Mesothelial cell of epicardium (in vitro differentiated cells): ENCODE results near the gene RASL12. TPM values are rescaled to one million over a fixed set of nuclear protein-coding genes. Genes with fewer than 3 reads are reported as not detected.

Experiments
- DNase-seq, 2 experiments: peaks; one replicate each; pipeline ENCODE4 v3.0.0; 2021; ENCODE audit warnings: low spot score in 2 of 2; ENCODE audit not compliant: unreplicated experiment in 2 of 2
- H3K27ac Mint-ChIP-seq: 2 replicates; pipeline ENCODE4 v1.8.0; 2021; ENCODE audit warnings: mixed read lengths
- H3K27me3 Mint-ChIP-seq: 2 replicates; pipeline ENCODE4 v1.8.0; 2021; ENCODE audit warnings: low read depth, mixed read lengths
- H3K36me3 Mint-ChIP-seq: 2 replicates; pipeline ENCODE4 v1.8.0; 2021; ENCODE audit warnings: mixed read lengths
- H3K4me1 Mint-ChIP-seq: 2 replicates; pipeline ENCODE4 v1.8.0; 2021; ENCODE audit warnings: mixed read lengths
- H3K4me3 Mint-ChIP-seq: 2 replicates; pipeline ENCODE4 v1.8.0; 2021; ENCODE audit warnings: mild to moderate bottlenecking, moderate library complexity, mixed read lengths
- H3K9me3 Mint-ChIP-seq: 2 replicates; pipeline ENCODE4 v1.8.0; 2021; ENCODE audit warnings: mixed read lengths
- total RNA-seq: library from RNA; stranded (reverse); gene quantifications from 3 replicates; pipeline ENCODE4 v1.2.1, GENCODE V29; 2021
- TF ChIP-seq, protein P1 (sequence below): fragments of 200-600 bp; sonication (generic); IDR thresholded peaks from one replicate; pipeline ENCODE4 v1.5.0; 2021; ENCODE audit warnings: antibody characterized with exemption; ENCODE audit not compliant: unreplicated experiment

RASL12 gene
- total RNA-seq, 1 donor from 2014 or later: 11.7 TPM

DNA sequence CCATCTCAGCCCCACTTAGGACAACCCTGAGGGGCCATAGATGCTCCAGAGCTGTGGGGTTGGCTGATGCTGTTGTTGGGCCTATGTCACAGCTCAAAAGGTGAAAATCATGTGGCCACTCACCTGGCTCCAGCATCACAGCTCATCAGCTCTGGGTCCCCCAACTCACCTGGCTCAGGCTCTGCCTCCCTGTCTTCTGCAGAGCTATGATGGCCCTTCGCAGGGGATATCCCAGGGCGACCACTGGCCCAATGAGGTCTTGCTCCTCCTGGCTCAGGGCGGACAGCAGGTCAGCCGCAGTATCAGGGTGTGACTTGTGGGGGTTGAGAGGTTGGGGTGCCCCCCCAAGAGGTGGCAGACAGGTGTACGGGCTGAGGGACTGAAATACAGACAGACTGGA is 31.5 kb upstream of the RASL12 start:
- Mint-ChIP-seq H3K9me3 (no peaks in the 10 kb centered on the region), H3K4me1 (peaks cover 4% of the 10 kb centered on the region), H3K27me3 (no peaks in the 10 kb centered on the region), H3K4me3 (no peak overlapping the region), H3K27ac (no peak overlapping the region), H3K36me3 (peaks cover 20% of the 10 kb centered on the region)
- TF ChIP-seq, protein P1, sequence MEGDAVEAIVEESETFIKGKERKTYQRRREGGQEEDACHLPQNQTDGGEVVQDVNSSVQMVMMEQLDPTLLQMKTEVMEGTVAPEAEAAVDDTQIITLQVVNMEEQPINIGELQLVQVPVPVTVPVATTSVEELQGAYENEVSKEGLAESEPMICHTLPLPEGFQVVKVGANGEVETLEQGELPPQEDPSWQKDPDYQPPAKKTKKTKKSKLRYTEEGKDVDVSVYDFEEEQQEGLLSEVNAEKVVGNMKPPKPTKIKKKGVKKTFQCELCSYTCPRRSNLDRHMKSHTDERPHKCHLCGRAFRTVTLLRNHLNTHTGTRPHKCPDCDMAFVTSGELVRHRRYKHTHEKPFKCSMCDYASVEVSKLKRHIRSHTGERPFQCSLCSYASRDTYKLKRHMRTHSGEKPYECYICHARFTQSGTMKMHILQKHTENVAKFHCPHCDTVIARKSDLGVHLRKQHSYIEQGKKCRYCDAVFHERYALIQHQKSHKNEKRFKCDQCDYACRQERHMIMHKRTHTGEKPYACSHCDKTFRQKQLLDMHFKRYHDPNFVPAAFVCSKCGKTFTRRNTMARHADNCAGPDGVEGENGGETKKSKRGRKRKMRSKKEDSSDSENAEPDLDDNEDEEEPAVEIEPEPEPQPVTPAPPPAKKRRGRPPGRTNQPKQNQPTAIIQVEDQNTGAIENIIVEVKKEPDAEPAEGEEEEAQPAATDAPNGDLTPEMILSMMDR: no peak
- no peak for DNase-seq

DNA sequence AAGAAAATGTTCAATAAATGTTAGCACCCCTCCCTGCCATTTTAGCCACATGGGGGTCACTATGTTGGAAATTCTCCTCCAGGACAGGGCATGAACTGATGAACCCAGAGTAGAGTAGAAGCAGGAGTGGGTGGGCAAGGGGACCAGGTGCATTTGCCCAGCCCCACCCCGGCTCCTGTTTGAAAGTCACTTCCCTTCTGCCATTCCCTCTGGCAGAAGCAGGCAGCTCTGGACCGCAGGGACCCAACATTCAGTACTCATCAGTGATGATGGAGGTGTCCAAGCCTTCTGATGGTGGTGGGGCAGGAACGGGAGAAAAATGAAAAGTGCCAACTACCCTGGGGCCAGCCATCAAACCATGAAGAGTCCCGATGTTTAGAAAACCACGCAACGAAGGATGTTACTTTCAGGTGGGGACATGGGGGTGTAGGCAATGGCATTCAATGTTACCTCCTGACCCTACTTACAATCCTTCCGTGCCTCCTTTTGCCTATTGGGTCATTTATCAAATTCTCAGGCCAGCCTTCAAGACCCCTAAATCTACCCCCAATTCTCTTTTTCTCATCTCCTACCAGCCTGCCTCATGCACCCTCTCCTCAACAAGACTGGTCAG is 30.0 kb upstream of the RASL12 start:
- no peaks in the 10 kb centered on the region for H3K27me3 Mint-ChIP-seq
- H3K36me3 Mint-ChIP-seq: peaks cover 20% of the 10 kb centered on the region
- no peak for DNase-seq
- H3K4me3 Mint-ChIP-seq: no peak overlapping the region
- H3K9me3 Mint-ChIP-seq: no peaks in the 10 kb centered on the region
- TF ChIP-seq, protein P1: no peak
- H3K27ac Mint-ChIP-seq: no peak overlapping the region
- peaks cover 4% of the 10 kb centered on the region for H3K4me1 Mint-ChIP-seq

DNA sequence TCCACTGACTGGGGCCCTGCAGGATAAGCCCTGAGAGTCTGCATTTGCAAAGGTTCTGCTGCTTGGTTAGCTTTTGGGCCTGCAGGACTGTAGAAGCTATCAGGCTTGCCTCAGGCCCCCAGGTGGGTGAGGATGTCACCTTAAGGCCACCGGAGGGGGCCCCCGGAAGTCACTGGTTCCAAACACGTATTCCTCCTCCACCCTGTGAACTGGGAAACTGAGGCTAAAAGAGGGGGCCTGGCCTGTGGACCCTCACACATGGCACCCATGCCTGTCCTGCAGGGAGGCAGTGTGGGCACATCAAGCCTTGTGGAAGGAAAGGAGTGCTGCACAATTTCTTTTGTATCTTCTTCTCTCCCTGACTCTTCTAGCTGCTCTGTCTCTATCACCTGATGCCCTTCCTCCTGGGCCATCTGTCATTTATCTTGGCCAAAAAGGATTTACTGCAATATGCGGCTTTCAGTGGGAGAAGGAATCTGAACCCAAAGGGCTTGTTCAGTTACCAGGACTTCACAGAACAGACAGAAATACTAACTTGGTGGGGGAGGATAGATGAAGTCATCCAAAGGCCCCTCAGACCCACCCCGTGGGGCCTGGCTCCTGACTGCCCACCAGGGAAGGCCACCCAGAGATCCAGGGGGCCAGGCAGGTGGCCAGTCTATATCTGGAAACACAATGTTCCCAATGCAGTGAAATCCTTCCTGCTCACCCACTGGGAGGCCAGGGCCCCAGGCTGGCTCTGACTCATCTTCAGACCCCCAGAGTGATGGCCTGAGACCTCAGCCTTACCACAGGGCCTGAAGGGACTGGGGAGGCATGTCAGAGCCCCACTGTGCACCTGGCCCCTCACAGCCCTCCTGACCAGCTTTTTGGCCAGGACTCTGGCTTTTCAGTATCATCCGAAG is 28.9 kb upstream of the RASL12 start:
- no peak for DNase-seq
- Mint-ChIP-seq H3K4me3 (no peak overlapping the region), H3K4me1 (peaks cover 4% of the 10 kb centered on the region), H3K9me3 (no peaks in the 10 kb centered on the region), H3K27ac (no peak overlapping the region), H3K36me3 (peaks cover 20% of the 10 kb centered on the region), H3K27me3 (no peaks in the 10 kb centered on the region)
- TF ChIP-seq, protein P1: no peak

DNA sequence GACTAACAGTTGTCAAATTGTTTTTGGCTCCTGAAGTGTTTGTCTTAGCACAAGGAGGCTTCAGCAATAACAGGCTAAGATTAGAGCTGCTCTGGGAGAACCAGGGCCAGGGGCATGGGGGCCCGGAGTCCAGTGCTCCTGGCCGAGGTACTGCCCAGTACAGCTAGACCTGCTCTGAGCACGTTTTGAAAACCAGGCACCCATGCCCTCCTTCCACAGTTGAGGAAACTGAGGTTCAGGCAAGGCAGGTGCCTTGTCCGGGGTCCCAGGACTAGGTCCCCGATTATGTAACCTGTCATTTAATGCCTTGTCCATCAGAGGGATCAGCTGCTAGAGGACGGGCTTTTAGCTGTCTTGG is 27.9 kb upstream of the RASL12 start:
- Mint-ChIP-seq H3K4me3 (no peak overlapping the region), H3K9me3 (no peaks in the 10 kb centered on the region), H3K27ac (no peak overlapping the region), H3K27me3 (no peaks in the 10 kb centered on the region), H3K4me1 (peaks cover 4% of the 10 kb centered on the region), H3K36me3 (peaks cover 16% of the 10 kb centered on the region)
- no peak for DNase-seq
- TF ChIP-seq, protein P1: no peak

DNA sequence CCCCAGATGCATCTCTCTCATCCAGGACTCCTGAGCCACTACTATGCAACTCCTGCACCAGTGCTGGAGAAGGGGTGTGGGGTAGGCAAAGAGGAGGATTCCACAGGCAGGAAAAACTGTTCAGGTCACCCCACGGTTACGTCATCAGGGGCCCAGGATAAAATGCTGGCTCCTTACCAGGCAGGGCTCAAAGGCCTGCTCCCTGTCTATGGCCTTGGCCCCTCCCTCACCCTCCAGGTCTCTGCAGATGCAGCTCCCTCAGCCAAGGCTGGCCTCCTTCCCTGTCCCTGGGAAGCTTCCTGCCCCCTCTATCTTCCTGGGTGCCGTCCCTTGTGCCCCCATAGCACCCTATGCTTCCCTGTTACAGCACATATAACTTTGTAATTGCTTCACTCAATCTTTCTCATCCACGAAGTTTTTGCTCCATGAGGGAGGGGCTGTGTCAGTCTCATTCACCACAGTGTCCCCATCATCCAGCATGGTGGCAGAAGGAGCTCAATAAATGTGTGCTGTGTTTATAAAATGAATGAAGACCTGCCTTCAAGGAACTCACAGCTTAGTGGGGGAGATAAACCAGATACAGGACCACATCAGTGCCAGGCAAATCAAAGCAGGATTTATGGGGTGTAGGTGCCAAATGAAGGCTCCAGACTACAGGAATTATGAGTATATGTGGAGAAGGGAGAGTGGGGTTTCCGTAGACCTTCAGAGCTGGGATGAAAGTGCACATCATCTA is 27.4 kb upstream of the RASL12 start:
- no peak overlapping the region for H3K4me3 Mint-ChIP-seq
- DNase-seq: no peak
- peak overlapping the region; percentile 8 for H3K27ac Mint-ChIP-seq
- H3K36me3 Mint-ChIP-seq: peaks cover 16% of the 10 kb centered on the region
- no peaks in the 10 kb centered on the region for H3K9me3 Mint-ChIP-seq
- H3K4me1 Mint-ChIP-seq: peaks cover 4% of the 10 kb centered on the region
- TF ChIP-seq, protein P1: no peak
- no peaks in the 10 kb centered on the region for H3K27me3 Mint-ChIP-seq
